Gastrocnemius medialis (tissue), 4 donors: ENCODE measurements around the gene EFNA5.

Source experiments
- POLR2A ChIP-seq, 2 donors: fragments of 450-650 bp; IDR thresholded peaks; one replicate each; pipeline ENCODE4 v1.6.1; 2017; ENCODE audit warnings: antibody characterized with exemption in 2 of 2, mild to moderate bottlenecking in 2 of 2, moderate library complexity in 2 of 2
- TF ChIP-seq, protein P1 (sequence below), 5 experiments: fragments of 450-650 bp in 3 of 5; fragments of 200-600 bp in 2 of 5; sonication (generic) in 2 of 5; IDR thresholded peaks in 4 of 5; conservative IDR thresholded peaks in 1 of 5; 1 replicate in 4 of 5; 2 replicates in 1 of 5; pipeline ENCODE4 v1.5.1; 2016 to 2019; ENCODE audit warnings: antibody characterized with exemption in 5 of 5, mild to moderate bottlenecking in 3 of 5, moderate library complexity in 3 of 5

DNA sequence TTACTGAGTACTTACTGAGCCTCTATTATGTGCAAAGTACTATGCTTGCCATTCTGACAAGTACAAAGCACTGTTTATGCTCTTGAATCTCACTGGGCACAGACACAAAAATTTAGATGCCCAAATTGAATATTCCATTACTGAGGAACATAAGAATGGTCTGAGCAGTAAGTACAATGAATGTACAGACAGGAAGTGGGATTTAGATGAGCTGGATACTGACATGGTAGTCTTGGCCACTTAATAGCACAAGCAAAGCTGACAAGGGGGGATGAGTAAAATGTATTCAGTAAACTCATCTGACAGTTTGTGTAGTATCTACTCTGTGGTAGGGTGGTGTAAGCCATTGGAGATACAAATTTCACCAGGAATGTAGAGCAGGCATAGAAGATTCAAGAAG lies 132.4 kb downstream of the EFNA5 start:
- TF ChIP-seq, protein P1, sequence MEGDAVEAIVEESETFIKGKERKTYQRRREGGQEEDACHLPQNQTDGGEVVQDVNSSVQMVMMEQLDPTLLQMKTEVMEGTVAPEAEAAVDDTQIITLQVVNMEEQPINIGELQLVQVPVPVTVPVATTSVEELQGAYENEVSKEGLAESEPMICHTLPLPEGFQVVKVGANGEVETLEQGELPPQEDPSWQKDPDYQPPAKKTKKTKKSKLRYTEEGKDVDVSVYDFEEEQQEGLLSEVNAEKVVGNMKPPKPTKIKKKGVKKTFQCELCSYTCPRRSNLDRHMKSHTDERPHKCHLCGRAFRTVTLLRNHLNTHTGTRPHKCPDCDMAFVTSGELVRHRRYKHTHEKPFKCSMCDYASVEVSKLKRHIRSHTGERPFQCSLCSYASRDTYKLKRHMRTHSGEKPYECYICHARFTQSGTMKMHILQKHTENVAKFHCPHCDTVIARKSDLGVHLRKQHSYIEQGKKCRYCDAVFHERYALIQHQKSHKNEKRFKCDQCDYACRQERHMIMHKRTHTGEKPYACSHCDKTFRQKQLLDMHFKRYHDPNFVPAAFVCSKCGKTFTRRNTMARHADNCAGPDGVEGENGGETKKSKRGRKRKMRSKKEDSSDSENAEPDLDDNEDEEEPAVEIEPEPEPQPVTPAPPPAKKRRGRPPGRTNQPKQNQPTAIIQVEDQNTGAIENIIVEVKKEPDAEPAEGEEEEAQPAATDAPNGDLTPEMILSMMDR (IDR thresholded peaks at IDR 0.05 in 4 of 5, conservative IDR thresholded peaks at IDR 0.05 in 1 of 5) = no peak
- TF ChIP-seq POLR2A (IDR thresholded peaks at IDR 0.05) = no peak
